PC-3 (cell line): Measurements from ENCODE around the gene PCNX2. TPM values are rescaled to one million over a fixed set of nuclear protein-coding genes. Genes with fewer than 3 reads are reported as not detected.

ENCODE experiments used
- ATAC-seq: fragments of 200-7000 bp; cut with Tn5 transposase; 2 replicates; pipeline ENCODE4 v1.9.1; 2020; ENCODE audit warnings: mild to moderate bottlenecking, moderate library complexity
- BruUV-seq: library from RNA; stranded (reverse); fragments of 400-500 nt; replicated peaks from 2 replicates; lab custom pipeline; 2021; lab: Mats Ljungman, UMichigan
- CTCF ChIA-PET: fragments of 300-600 bp; sonication (Branson Sonifier 250); formaldehyde crosslinking; loops from one replicate; lab custom pipeline; 2022; ENCODE audit warnings: antibody characterized with exemption; lab: Charles Lee
- POLR2A ChIA-PET: fragments of 300-600 bp; sonication (Branson Sonifier 250); formaldehyde crosslinking; loops from one replicate; lab custom pipeline; 2022; ENCODE audit warnings: antibody characterized with exemption; ENCODE audit not compliant: unreplicated experiment; lab: Charles Lee
- DNase-seq: peaks from one replicate; pipeline ENCODE4 v3.0.0-alpha.2; 2015
- H2AFZ ChIP-seq: fragments of 300-600 bp; sonication (generic); 2 replicates; pipeline ENCODE4 v1.6.0; 2016; ENCODE audit warnings: antibody characterized with exemption, low read length
- H3F3A ChIP-seq: fragments of 300-600 bp; sonication (generic); one replicate; pipeline ENCODE4 v1.6.0; 2017; ENCODE audit warnings: antibody characterized with exemption, low read length, control low read depth, mild to moderate bottlenecking; ENCODE audit not compliant: unreplicated experiment
- H3K27ac ChIP-seq: fragments of 300-600 bp; sonication (generic); 2 replicates; pipeline ENCODE4 v1.5.1; 2016; ENCODE audit warnings: mild to moderate bottlenecking, low read length
- H3K27me3 ChIP-seq: fragments of 300-600 bp; sonication (generic); 2 replicates; pipeline ENCODE4 v1.6.1; 2016; ENCODE audit warnings: low read length, mixed read lengths
- H3K36me3 ChIP-seq: fragments of 300-600 bp; sonication (generic); 2 replicates; pipeline ENCODE4 v1.6.1; 2016; ENCODE audit warnings: low read depth, mixed run types, low read length, mixed read lengths
- H3K4me1 ChIP-seq: fragments of 300-600 bp; sonication (generic); 2 replicates; pipeline ENCODE4 v1.5.1; 2016; ENCODE audit warnings: low read length; ENCODE audit not compliant: insufficient read depth
- H3K4me2 ChIP-seq: fragments of 300-600 bp; sonication (generic); 2 replicates; pipeline ENCODE4 v1.6.0; 2016; ENCODE audit warnings: low read length
- H3K4me3 ChIP-seq: fragments of 300-600 bp; sonication (generic); 2 replicates; pipeline ENCODE4 v1.5.1; 2016; ENCODE audit warnings: mild to moderate bottlenecking, low read length, mixed read lengths
- H3K79me2 ChIP-seq: fragments of 300-600 bp; sonication (generic); 2 replicates; pipeline ENCODE4 v1.6.1; 2017; ENCODE audit warnings: low read length, mixed read lengths
- H3K9ac ChIP-seq: fragments of 300-600 bp; sonication (generic); 2 replicates; pipeline ENCODE4 v1.6.0; 2016; ENCODE audit warnings: mild to moderate bottlenecking, low read length
- H3K9me2 ChIP-seq: fragments of 300-600 bp; sonication (generic); replicated peaks from 2 replicates; pipeline ENCODE4 v1.6.1; 2016; ENCODE audit warnings: mixed run types, low read length, mixed read lengths
- H3K9me3 ChIP-seq: fragments of 300-600 bp; sonication (generic); 2 replicates; pipeline ENCODE4 v1.6.1; 2016; ENCODE audit warnings: low read length, mixed read lengths
- H4K20me1 ChIP-seq: fragments of 300-600 bp; sonication (generic); 2 replicates; pipeline ENCODE4 v1.6.1; 2016; ENCODE audit warnings: low read length, mixed read lengths
- CTCF ChIP-seq: fragments of 300-600 bp; sonication (generic); conservative IDR thresholded peaks from 2 replicates; pipeline ENCODE4 v1.5.1; 2017; ENCODE audit warnings: antibody characterized with exemption, low read depth, mild to moderate bottlenecking, low read length
- EZH2 ChIP-seq: fragments of 300-600 bp; sonication (generic); IDR thresholded peaks from one replicate; pipeline ENCODE4 v1.6.1; 2017; ENCODE audit warnings: antibody characterized with exemption, mild to moderate bottlenecking, low read length; ENCODE audit not compliant: unreplicated experiment
- EZH2phosphoT487 ChIP-seq: fragments of 300-600 bp; sonication (generic); IDR thresholded peaks from 2 replicates; pipeline ENCODE4 v1.6.1; 2018; ENCODE audit warnings: mild to moderate bottlenecking, antibody characterized with exemption, low read length, borderline replicate concordance
- intact Hi-C: fragments of 100-400 bp; cut with micrococcal nuclease; formaldehyde crosslinking; loops from 2 replicates; pipeline ENCODE4 v1.9.0; 2023
- total RNA-seq: library from RNA; depleted of rRNA; stranded (reverse); fragments of >200 nt; gene quantifications from 2 replicates; pipeline ENCODE4 v1.2.3, GENCODE V29; 2014

The PCNX2 gene
- total RNA-seq, 1 experiment from 2014 or later = 17.3 TPM

- no peak overlapping the region for H3K4me3 ChIP-seq
- no peak for TF ChIP-seq EZH2
- TF ChIP-seq CTCF = no peak
- no peak for TF ChIP-seq EZH2phosphoT487
- H3K36me3 ChIP-seq = no peaks in the 10 kb centered on the region
- no peaks in the 10 kb centered on the region for H3K9me2 ChIP-seq
- H3K27ac ChIP-seq = no peak overlapping the region
- peaks cover 16% of the 10 kb centered on the region for H3K4me1 ChIP-seq
- DNase-seq (no peak), ATAC-seq (no peak)
- intact Hi-C loops = no loop called here
- H3K9ac ChIP-seq = no peak overlapping the region
- no peaks in the 10 kb centered on the region for H3K27me3 ChIP-seq
- peaks cover 90% of the 10 kb centered on the region for H3K79me2 ChIP-seq
- no peak overlapping the region for H3K4me2 ChIP-seq
- POLR2A ChIA-PET = interaction anchor here (0.6 kb wide), 1 partner anchor 79 kb away, joined by 3 read pairs; no protein-coding TSS in a partner anchor
- no peak overlapping the region for H2AFZ ChIP-seq
- H4K20me1 ChIP-seq = peaks cover 12% of the 10 kb centered on the region; the same call in 1 of the 2 replicates
- no peaks in the 10 kb centered on the region for H3K9me3 ChIP-seq
- BruUV-seq = no TSS peak
- CTCF ChIA-PET = no interaction called here
- H3F3A ChIP-seq = no peaks in the 10 kb centered on the region
Observed at GRCh38 chr1:233334092-233334491, 38.6 kb upstream of the PCNX2 start.

- Histone ChIP-seq H3F3A (no peaks in the 10 kb centered on the region), H3K27ac (no peak overlapping the region), H3K9me3 (no peaks in the 10 kb centered on the region), H3K79me2 (peaks cover 88% of the 10 kb centered on the region), H4K20me1 (peaks cover 12% of the 10 kb centered on the region; the same call in 1 of the 2 replicates), H3K4me1 (peaks cover 16% of the 10 kb centered on the region), H3K4me2 (no peak overlapping the region), H3K4me3 (no peak overlapping the region), H3K36me3 (no peaks in the 10 kb centered on the region), H3K27me3 (no peaks in the 10 kb centered on the region), H3K9me2 (no peaks in the 10 kb centered on the region), H2AFZ (no peak overlapping the region), H3K9ac (no peak overlapping the region)
- no TSS peak for BruUV-seq
- intact Hi-C loops = no loop called here
- ChIA-PET POLR2A (no interaction called here), CTCF (no interaction called here)
- TF ChIP-seq EZH2phosphoT487 = no peak
- no peak for TF ChIP-seq EZH2
- TF ChIP-seq CTCF = no peak
- no peak for DNase-seq
- ATAC-seq = no peak
Observed at GRCh38 chr1:233333086-233333485, 37.6 kb upstream of the PCNX2 start.

DNA sequence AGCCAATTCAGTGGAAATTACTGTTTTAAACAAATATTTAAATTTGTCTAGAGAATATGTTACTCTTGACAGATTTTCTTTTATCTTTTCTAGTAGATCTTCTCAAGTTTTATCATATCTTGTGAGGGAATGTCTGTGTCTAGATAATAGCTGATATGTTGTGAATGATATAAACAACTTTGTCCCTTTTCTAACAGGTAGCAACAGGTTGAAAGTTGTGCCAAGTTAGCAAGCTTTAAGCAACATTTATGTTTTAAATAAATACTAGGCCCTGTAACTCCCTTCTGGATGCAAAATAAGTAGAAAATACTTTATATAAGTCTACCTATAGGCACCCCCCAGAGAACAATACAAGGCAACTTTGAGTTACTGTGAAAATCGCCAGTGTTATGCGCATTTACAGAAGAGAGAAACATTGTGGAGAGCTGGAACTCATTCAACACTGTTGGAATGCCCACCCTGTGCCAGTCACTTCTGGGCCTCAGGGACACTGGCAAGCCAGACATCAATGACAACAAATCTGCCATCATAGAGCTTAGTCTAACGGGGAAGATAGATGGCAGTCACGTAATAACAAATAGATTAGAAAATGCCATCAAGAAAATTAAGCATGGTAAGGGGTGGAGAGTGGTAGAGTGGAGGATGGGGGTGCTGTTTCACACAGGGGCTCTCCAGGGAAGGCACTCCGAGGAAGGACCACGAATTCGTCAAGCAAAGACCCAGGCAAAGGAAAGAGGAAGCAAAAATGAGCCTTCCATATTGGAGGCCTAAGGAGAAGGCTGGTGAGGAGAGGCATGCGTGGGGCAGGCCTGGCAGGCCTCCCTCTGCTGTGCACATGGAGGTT lies 36.4 kb upstream of the PCNX2 start:
- no peak overlapping the region for H3K4me3 ChIP-seq
- ATAC-seq = no peak
- no TSS peak for BruUV-seq
- DNase-seq = no peak
- no peak overlapping the region for H2AFZ ChIP-seq
- CTCF ChIA-PET = no interaction called here
- no peaks in the 10 kb centered on the region for H3K9me2 ChIP-seq
- intact Hi-C loops = no loop called here
- H3K36me3 ChIP-seq = no peaks in the 10 kb centered on the region
- H3F3A ChIP-seq = no peaks in the 10 kb centered on the region
- TF ChIP-seq EZH2phosphoT487 (no peak), CTCF (no peak), EZH2 (no peak)
- no peaks in the 10 kb centered on the region for H3K9me3 ChIP-seq
- peaks cover 77% of the 10 kb centered on the region for H3K79me2 ChIP-seq
- peaks cover 16% of the 10 kb centered on the region for H3K4me1 ChIP-seq
- peaks cover 12% of the 10 kb centered on the region; the same call in 1 of the 2 replicates for H4K20me1 ChIP-seq
- H3K9ac ChIP-seq = no peak overlapping the region
- H3K27ac ChIP-seq = no peak overlapping the region
- no peaks in the 10 kb centered on the region for H3K27me3 ChIP-seq
- peak overlapping the region; percentile 17 for H3K4me2 ChIP-seq
- POLR2A ChIA-PET = no interaction called here
